ENCODE measurements around the gene TMEM59L. TPM values are rescaled to one million over a fixed set of nuclear protein-coding genes. Genes with fewer than 3 reads are reported as not detected.

Gene TMEM59L
- total and polyA plus RNA-seq, 11 donors = 0.50 to 5.1 (median 1.1) TPM

DNA sequence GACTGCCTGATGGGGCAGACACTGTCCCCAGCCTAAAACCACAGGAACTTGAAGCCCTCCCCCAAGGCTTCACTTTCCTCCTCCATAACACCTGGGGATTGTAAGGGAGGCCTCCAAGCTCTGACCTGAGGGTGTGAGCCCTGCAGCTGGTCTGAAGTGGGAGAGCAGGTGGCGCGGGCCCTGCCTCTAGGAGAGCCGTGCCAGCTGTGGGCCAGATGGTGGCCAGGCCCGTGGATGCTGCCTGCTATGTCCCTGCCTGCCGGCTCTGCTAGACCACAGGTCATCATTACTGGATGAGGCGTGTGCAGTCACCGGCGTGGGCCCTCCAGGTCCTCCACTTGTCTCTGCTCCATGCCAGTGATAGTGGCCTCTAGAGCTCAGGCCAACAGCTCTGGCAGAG lies 20.7 kb downstream of the TMEM59L start:
- no peak for DNase-seq
- WGBS, 4 donors = 78 to 88% (median 84%) methylated on average over 4 to 8 of the region's 8 CpGs
- ATAC-seq = no peak
- no peak overlapping the region for H3K27ac ChIP-seq
- H3K36me3 ChIP-seq = no peaks in the 10 kb centered on the region
- H3K27me3 ChIP-seq = no peaks in the 10 kb centered on the region
- intact Hi-C loops (cut with DNase I) = no loop called here
- no peak for TF ChIP-seq POLR2A (IDR thresholded peaks at IDR 0.05)
- TF ChIP-seq, protein P1, sequence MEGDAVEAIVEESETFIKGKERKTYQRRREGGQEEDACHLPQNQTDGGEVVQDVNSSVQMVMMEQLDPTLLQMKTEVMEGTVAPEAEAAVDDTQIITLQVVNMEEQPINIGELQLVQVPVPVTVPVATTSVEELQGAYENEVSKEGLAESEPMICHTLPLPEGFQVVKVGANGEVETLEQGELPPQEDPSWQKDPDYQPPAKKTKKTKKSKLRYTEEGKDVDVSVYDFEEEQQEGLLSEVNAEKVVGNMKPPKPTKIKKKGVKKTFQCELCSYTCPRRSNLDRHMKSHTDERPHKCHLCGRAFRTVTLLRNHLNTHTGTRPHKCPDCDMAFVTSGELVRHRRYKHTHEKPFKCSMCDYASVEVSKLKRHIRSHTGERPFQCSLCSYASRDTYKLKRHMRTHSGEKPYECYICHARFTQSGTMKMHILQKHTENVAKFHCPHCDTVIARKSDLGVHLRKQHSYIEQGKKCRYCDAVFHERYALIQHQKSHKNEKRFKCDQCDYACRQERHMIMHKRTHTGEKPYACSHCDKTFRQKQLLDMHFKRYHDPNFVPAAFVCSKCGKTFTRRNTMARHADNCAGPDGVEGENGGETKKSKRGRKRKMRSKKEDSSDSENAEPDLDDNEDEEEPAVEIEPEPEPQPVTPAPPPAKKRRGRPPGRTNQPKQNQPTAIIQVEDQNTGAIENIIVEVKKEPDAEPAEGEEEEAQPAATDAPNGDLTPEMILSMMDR (IDR thresholded peaks at IDR 0.05) = no peak
- H3K4me3 ChIP-seq = no peak overlapping the region
- peaks cover 0 to 28% (median 4%) of the 10 kb centered on the region in 12 donors for H3K4me1 ChIP-seq
- no peaks in the 10 kb centered on the region for H3K9me3 ChIP-seq

DNA sequence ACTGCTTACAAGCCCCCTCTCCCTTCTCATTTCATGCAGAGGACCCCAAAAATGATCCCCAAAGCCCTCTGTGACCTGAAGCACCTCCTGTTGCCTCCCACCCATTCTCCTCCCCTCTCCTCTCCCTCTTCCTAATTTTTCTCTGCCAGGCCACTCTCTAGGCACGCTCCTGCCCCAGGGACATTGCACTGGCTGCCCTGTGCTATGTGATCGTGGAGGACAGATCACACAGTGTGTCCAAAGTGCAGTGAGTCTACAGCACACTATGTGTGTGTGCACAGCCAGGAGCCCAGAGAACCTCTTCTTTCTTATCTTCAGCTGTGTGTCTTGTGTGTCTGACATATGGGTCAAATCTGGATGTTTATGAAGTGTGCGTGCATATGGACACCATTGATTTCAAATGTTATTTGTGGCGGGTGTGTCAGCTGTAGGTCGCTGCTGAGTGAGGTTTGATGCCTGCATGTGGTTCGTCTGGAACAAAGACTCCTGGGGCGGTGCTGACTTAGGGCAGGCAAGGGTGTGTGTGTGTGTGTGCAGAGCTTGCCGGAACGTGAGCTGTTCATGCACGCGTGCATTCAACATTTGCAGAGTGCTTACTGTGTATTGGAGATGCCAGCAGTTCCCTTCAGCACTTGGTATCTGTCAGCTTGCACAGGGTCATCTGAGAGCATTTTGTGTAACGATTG lies 22.1 kb downstream of the TMEM59L start:
- WGBS, 4 donors = 46 to 58% (median 53%) methylated on average over 12 of the region's 12 CpGs
- intact Hi-C loops (cut with DNase I) = loop anchor here in 2 of 10 donors (5.0 kb wide), 1 partner anchor 48 kb away; the partner anchor contains the start of gene CRTC1 (in 2 of the 2)

DNA sequence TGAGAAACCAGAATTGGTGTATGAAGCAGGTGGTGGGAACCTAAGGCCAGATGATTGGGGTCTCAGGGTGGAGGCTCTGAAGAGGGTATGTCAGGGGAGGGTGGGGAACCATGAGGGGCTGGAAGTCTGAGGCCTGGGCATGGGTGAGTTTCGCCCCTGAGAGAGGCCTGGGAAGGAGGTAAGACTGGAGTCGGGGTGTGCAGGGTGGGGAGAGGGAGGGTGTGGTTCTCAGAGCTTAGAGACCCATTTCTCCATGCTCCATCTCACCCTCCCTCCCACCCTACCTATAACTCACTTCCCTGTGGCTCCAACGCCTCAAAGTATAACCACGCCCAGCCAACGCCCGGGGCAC lies 23.1 kb downstream of the TMEM59L start:
- DNase-seq = no peak
- Histone ChIP-seq H3K9me3 (no peaks in the 10 kb centered on the region), H3K4me1 (peaks cover 0 to 28% (median 4%) of the 10 kb centered on the region in 12 donors), H3K27ac (peak overlapping the region in 1 of 12 donors; percentile 84), H3K36me3 (no peaks in the 10 kb centered on the region), H3K4me3 (peak overlapping the region in 9 of 12 donors; percentile 71 to 92 (median 77)), H3K27me3 (no peaks in the 10 kb centered on the region)
- no peak for ATAC-seq
- WGBS, 4 donors = 13 to 28% (median 17%) methylated on average over 4 to 6 of the region's 6 CpGs
- TF ChIP-seq POLR2A (IDR thresholded peaks at IDR 0.05) = no peak
- TF ChIP-seq, protein P1 (IDR thresholded peaks at IDR 0.05) = no peak
- intact Hi-C loops (cut with DNase I) = loop anchor here in 2 of 10 donors (5.0 kb wide), 1 partner anchor 46 kb away; the partner anchor contains the start of gene CRTC1 (in 2 of the 2)

More for the DNA sequence above, 22.1 kb downstream of the TMEM59L start:
- DNase-seq = no peak
- H3K9me3 ChIP-seq = no peaks in the 10 kb centered on the region
- peaks cover 0 to 28% (median 4%) of the 10 kb centered on the region in 12 donors for H3K4me1 ChIP-seq
- H3K4me3 ChIP-seq = no peak overlapping the region
- H3K27me3 ChIP-seq = no peaks in the 10 kb centered on the region
- no peak for TF ChIP-seq POLR2A (IDR thresholded peaks at IDR 0.05)
- TF ChIP-seq, protein P1 (IDR thresholded peaks at IDR 0.05) = no peak
- H3K27ac ChIP-seq = no peak overlapping the region
- no peaks in the 10 kb centered on the region for H3K36me3 ChIP-seq
- ATAC-seq = no peak

DNA sequence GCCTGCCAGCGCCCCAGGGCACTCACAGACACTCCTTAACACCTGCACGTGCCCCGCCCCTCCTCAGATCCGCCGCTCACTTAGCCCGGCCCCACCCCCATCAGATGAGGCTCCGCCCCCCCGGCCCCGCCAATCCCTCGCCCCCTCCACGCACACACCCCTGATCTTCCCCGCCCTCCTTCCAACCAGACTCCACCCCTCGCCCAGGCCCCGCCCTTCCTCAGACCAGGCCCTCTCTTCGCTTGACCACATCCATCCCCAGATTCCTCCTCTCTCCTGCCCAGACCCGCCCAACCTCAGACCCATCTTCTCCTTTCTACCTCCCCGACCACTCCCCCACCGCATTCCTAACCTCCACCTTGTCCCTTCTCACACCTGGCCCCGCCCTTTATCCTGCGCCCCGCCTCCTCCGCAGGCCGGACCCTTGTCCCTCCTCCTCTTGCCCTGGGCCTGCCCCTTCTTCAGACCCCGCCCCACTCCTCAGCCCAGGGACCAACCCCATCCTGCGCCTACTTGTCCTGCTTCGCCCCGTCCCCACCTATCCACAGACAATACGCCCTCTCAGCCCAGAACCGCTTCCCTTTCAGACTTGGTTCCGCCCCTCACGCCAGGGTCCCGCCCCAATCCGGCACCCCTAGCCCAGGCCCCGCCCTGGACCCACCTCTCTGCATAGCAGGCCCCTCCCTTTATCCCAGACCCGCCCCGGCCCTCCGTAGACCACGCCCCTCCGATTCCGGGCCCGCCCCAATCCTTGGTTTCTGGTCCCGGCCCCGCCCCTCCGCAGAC lies 23.7 kb downstream of the TMEM59L start:
- intact Hi-C loops (cut with DNase I) = loop anchor here in 2 of 10 donors (5.0 kb wide), 1 partner anchor 46 kb away; the partner anchor contains the start of gene CRTC1 (in 2 of the 2)
- 1 to 3% (median 3%) methylated on average over 39 to 44 of the region's 44 CpGs for WGBS, 4 donors
- Histone ChIP-seq H3K27me3 (no peaks in the 10 kb centered on the region), H3K9me3 (no peaks in the 10 kb centered on the region), H3K27ac (peak overlapping the region in 11 of 12 donors; percentile 11 to 92 (median 76)), H3K4me3 (peak overlapping the region; percentile 47 to 92 (median 77)), H3K4me1 (peaks cover 0 to 28% (median 4%) of the 10 kb centered on the region in 12 donors), H3K36me3 (no peaks in the 10 kb centered on the region)
- TF ChIP-seq, protein P1 (IDR thresholded peaks at IDR 0.05) = no peak
- TF ChIP-seq POLR2A (IDR thresholded peaks at IDR 0.05) = no peak
- ATAC-seq = peak; percentile 97 to 99 (median 98)
- peak; percentile 97 to 99 (median 97) for DNase-seq

Measured in heart left ventricle (tissue), 16 donors.